Measurements from ENCODE around the gene LRRC7.

GRCh38 chr1:69871412-69871811 is 303.7 kb downstream of the LRRC7 start:
- TF ChIP-seq, protein P1, sequence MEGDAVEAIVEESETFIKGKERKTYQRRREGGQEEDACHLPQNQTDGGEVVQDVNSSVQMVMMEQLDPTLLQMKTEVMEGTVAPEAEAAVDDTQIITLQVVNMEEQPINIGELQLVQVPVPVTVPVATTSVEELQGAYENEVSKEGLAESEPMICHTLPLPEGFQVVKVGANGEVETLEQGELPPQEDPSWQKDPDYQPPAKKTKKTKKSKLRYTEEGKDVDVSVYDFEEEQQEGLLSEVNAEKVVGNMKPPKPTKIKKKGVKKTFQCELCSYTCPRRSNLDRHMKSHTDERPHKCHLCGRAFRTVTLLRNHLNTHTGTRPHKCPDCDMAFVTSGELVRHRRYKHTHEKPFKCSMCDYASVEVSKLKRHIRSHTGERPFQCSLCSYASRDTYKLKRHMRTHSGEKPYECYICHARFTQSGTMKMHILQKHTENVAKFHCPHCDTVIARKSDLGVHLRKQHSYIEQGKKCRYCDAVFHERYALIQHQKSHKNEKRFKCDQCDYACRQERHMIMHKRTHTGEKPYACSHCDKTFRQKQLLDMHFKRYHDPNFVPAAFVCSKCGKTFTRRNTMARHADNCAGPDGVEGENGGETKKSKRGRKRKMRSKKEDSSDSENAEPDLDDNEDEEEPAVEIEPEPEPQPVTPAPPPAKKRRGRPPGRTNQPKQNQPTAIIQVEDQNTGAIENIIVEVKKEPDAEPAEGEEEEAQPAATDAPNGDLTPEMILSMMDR (IDR thresholded peaks at IDR 0.05; ENCODE audit: borderline replicate concordance, extremely low read depth, low read length, poor library complexity, severe bottlenecking), result no peak
- no peak for TF ChIP-seq EZH2 (IDR thresholded peaks at IDR 0.05; ENCODE audit: borderline replicate concordance, low read depth, low read length, severe bottlenecking)

Measured in DND-41 (cell line).